DMS 273 (cell line): ENCODE results near the gene RIMBP2.

ENCODE experiments used
- DNase-seq: peaks from one replicate; lab custom pipeline; 2025; ENCODE audit not compliant: unreplicated experiment; lab: John Stamatoyannopoulos, UW

RIMBP2 gene

DNA sequence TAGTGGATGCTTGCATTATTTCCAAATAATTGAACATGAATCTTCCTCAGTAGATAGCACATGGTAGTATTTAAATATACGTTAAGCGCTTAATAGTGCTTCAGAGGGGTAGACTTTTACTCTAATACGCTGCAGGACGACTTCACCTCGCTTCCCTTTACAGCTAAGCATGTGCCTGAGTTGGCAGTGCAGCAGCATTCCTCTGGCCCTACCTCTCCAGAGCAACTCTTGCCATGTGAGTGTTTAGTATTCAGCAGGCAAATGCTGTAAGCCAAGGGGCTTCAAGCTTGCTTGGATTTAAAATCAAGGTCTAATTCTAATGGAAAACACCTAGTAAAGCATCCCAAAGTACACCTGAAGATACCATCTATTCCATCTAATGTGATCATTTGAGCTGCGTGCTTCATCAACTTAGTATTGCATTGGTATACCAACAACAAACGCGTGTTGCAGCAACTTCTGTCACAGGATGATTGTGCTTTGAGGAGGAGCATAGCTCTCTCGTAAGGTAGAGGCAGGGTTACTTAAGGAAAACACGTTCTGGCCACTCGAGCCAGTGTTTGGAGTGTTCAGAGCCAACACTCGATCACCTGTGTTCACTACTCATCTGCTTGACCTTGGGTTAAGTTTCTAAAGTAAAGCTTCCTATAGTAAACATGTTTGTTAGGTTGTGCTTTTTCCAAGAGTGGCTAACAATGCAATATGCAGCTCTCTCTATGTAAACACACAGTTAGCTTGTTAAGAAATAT is 317.8 kb downstream of the RIMBP2 start:
- no peak for DNase-seq

DNA sequence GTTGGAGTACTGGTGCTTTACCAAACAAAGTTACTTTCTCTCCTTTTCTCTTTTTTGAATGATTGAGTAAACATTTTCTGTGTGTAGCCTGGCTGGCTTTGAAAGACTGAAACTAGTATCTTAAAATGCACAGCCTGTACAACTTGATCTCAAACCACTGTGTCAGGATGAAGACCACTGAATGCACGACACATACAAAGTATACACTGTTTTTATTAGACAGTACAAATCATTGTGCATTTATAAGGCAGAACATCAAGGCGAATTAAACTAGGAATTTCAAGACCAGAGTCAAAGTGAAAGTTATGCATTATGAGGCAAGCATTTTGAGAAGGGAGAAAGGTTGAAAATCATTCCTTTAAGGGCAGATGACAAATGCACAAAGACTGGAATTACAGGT is 319.4 kb downstream of the RIMBP2 start:
- DNase-seq = no peak

DNA sequence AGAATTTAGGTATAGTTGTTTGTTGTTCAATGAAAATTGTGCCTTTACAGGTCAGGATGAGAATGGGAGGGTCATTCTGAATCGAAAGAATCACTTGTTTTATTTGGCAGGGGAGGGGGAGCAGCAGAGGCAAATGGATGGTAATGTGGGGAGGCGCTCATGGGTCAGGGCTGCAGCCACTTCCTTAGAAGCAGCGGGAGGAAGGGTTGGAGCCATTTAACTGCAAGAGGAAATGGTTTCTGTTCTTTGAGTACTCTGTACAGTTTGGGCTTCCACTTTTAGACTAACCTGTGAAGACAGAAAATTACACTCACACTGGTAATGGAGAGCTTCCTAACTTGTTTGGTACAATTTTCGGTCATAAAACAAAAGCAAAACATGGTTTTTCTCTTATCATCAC is 321.2 kb downstream of the RIMBP2 start:
- DNase-seq = no peak

DNA sequence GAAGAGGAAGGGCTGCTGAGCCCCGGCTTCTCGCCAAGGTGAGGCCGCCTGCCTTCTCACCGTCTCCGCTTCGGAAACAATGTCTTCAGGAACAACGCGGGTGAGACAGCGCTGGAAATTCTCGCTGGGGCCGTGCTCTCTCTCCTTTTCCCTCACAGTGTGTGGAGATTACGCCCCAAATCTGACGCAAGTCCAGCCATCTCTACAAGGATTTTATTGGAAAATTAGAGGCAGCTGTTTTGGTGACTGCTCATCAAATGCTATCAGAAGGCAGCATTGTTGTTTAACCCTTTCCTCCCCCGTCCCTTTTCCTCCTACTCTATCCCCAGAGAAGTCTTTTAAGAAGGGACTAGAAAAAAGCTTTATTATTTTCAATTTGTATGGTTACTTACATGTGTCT is 324.9 kb downstream of the RIMBP2 start:
- no peak for DNase-seq

DNA sequence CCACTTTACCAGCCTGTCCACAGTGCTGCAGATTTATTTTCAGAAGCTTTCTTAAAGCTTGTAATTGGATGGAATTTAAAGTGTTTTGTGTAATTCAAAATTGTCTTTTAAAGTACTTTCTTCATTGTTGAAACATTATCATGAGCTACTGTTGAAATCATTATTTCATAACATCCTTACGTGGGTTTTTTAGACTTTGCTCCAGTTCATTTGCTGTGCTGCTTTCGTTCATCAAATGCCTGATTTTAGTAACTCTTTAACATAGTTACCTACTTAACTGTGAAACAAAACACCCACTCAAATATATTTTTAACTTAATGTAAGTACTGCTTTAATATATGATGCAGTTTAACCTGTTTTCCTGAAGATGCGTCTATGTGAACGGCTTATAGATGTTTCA is 330.9 kb downstream of the RIMBP2 start:
- DNase-seq = no peak

DNA sequence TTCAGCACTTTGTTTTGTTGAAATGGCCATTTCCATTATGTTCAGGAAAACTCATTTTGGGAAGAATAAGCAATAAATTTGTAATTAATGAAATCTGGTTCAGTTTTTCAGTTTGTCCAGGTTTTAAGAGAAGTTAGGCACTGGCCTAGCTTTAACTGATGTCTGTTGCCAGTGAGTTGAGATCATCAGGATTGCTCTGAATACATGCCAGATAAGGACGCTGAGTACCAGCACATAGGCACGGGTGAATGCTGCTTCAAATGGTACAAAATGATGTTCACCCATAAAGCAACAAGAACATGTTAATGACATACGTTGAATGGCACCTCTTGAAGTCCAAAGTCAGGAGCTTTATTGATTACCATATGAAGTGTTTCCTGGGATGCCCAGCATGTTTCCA is 331.9 kb downstream of the RIMBP2 start:
- no peak for DNase-seq

DNA sequence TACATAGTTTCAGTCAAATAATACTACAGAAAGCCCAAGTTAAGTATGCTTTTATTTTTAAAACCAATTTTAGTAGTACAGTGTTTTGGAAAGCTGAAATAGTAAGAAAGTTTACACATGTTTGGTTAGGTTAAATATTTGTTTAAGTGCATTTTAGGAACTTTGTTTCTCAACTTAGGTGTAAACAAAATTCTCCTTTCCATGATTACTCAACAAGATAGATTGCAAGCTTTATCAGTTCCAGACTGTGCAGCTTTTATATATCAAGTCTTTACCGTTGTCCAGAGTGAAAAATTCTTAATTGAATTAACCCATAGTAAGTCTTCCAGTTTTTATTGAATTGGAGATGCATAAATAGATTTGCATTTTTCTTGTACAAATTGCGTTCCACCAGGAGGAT is 333.3 kb downstream of the RIMBP2 start:
- DNase-seq = no peak

DNA sequence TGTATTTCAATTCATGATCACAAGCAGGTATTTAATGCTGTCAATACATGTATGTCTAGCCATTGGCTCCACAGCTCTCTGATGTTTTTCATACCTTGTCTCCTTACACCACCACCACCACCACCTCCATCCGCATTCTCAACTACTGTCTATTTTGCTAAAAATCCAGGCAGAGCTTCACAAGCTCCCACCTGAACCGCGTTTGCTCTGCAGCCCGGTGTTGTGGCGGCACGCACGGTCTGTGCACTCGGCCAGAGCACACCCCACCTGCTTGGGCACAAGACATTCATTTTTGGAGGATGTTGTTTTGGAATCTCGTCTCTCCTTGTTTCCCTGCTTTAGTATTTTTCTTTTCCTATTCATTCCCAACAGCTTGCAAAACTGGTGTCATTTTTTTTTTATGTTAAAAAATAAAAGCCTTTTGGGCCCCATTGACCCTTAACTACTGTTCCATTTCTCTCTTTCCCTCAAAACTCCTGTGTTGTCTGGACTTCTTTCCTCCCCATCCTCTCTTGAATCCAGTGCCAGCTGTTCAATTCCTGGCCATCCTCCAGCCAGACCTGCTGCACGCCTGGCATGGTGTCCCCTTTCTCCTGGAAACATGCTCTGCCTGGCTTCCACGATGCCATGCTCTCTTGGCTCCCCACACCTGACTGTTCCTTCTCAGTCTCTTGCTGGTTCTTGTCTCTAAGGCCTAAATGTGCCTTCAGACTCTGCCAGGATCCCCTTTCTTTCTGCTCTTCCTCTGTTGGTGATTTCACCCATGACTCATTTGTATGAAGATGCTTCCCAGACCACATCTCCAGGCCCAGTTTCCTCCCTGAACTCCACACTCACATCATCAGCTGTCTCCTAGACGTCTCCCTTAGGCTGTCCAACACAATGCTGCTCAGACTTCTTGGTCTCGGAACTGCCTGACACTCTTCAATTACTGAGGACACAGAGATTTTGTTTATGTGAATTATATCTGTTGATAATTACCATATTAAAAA is 340.5 kb downstream of the RIMBP2 start:
- peak; percentile 58 for DNase-seq

DNA sequence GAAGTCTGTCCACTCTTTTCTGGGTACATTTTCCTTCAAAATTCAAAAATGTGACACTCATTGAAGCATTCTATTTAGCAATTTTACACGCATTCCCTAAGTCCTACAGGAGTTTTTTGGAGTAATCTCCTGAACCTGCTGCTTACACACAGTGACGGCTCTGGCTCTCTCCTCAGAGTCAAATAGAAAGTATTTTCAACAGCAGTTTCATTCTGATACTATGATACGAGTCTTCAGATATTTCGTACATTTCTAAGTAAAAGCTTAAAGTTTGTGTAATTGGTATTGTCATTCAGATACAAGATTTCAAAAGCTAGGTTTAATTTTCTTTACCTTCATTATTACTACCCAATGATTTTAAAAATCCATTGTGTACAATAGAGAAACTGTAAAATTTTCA is 342.0 kb downstream of the RIMBP2 start:
- DNase-seq = no peak

DNA sequence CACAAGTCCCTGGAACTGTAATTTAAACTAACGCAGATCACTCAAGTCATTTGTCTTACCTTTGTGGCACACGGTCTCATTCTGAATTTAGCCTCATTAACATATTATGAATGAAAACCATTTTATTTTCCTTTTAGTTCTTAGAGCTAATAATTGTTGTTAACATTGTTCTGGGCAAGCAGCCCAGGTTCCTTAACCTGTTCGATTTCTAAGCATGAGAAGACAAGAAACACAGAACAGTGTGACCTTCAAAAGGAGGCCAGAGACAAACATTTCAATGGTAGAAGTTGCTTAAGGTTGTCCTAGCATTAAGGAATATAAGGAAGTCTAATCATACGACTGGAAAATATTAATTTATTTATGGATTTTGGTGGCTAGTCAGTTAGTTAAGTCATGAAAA is 343.2 kb downstream of the RIMBP2 start:
- DNase-seq = no peak

DNA sequence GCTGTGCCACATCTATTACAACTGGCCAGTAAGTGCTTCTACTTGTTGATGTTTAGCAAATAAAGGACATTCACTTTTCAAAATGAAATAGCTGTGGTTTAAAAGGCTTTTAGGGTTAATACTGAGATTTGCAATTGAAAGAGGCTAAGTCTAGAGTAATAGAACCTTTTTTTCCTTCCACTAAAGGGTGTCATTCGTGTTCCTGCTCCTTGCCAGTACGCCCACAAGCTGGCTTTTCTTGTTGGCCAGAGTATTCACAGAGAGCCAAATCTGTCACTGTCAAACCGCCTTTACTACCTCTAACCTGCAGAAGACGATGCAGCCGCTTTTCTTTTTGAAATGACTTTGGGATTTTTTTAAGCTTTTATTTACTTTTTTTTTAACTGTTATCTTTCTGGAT is 344.8 kb downstream of the RIMBP2 start:
- DNase-seq = no peak

DNA sequence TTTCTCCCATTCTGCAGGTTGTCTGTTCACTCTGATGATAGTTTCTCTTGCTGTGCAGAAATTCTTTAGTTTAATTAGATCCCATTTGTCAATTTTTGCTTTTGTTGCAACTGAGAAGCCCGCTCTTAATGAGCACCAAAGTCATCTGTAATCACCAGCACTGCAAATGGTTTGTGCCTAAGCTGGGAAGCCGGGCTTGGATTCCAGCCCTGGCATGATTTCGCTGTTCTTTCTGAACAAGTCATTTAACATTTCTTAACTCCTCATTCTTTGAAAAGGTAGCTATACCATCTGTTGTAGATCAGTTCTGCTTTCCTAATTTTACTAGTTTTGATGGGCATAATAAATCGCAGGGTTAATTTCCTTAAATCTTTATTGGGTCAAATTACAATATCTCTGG is 346.3 kb downstream of the RIMBP2 start:
- DNase-seq = no peak

DNA sequence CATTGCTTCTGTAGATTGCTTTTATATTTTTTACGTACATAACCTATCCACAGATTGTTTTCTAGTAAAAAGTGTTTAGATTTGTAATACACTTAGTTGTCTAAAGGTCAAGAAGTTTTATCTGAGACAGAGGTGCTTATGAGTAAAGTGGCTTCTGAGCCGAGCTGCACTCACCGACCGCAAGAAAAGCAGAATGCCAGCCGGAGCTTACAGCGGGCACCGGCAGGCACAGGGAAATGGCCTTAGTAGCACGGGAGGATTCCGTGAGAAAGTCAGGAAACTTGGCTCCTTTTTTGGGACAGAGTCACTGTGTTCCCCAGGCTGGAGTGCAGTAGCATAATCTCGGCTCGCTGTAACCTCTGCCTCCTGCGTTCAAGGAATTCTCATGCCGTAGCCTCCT is 348.6 kb downstream of the RIMBP2 start:
- DNase-seq = no peak

DNA sequence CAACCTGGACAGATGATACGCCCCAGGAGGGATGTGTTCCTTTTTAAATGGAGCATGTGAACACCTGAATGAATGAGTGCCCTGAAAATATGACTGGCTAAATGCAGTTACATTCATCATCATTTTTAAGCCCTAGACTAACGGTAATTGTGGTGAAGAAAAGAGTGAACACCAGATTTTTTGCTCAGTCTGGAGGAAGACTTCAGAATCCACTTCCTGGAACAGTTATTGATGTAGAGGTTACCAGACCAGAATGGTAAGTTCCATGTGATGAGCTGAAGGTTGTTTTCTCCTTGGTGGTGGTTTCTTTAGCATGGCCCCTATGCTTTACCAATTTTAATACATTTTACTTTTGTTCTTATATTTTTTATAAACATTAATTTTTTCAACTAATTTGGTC is 349.1 kb downstream of the RIMBP2 start:
- no peak for DNase-seq

DNA sequence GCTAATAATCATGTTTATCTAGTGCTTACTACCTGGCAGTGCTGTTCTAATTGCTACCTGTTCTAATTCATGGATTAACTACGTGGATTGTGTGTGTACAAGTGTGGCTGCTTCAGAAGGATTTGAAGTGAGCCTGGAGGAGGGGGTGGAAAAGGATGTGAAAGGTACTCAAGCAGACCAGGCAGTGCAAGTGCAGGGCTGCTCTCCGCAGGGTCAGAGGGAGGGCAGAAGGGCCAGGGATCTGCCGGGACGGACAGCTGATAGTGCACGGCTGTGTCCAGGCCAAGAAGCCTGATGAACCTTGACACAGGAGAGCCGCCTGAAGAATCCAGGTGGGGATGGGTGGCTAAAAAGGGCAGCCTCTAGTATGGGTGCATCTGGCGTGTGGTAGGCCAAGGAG is 349.9 kb downstream of the RIMBP2 start:
- no peak for DNase-seq

DNA sequence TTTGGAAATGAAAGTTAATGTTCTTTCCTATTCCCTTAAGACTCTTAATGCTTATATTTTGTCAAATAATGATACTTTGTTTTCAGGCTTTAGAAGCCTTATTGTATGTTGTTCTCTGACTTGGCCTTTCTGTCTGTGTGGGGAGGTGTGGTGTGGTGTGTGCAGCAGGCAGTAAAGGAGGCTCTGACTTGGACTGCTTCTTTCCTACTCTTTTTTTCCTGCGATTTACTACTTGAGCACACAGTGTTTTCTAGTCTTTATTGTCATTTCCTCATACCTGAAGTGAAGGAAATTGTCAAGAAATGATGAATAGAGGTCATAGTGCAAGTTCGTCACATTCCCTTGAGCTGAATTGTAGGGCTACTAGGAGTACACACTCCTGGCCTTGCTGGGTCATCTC is 351.5 kb downstream of the RIMBP2 start:
- no peak for DNase-seq

DNA sequence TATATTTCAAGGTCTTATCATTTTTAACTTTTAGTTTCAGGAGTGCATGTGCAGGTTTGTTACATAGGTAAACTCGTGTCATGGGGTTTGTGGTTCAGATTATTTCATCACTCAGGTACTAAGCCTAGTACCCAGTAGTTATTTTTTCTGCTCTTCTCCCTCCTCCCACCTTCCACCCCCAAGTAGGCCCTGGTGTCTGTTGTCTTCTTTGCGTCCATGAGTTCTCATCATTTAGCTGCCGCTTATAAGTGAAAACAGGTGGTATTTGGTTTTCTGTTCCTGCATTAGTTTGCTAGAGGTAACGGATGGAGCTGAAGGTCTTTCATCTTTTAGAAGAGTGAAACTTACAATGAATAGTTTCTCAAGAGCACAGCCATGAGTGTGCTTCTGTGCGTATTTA is 354.0 kb downstream of the RIMBP2 start:
- no peak for DNase-seq

DNA sequence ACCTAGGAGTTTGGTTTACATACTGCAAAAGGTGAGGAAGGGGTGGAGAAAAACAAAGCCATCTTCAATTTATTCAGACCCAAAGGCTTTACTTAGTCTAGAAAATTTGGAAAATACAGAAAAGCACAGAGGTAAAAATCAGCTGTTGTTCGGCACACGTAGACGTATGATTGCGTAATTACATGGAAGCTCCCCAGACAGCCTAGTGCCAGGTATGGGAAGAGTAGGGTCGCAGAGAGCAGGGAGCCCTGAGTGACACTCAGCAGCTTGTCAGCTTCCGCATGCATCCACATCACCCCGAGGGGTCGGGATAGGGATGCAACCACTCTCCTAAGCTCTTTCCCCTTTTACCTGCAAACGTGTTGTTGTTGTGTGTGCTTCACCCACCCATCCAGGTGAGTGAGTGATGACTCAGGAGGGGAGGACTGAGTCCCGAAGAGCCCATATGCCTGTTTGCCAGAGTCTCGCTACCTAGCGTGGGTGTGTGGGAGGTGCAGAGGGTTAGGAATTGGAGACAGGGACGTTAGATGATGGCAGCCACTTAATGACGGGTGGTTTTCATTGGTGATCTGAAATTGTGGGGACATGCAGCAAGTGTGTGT is 358.3 kb downstream of the RIMBP2 start:
- DNase-seq = no peak

DNA sequence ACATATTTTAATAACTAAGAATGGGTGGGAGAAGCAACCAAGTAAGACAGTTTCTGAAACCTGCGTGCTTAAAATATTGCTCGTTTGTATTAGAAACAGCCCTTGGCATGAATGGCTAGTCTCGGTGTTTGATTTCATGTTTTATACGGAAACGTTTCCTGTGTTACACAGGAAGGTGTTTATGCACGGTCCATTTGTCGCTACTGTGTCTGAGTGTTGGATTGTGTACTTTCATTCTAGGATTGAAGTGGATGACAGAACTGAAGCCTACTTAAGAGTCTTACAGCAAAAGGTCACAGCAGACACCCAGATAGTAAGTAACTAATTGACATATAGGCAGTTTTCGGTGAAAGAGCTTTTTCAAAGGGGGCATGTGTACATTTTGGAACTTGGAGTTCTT is 358.9 kb downstream of the RIMBP2 start:
- no peak for DNase-seq

DNA sequence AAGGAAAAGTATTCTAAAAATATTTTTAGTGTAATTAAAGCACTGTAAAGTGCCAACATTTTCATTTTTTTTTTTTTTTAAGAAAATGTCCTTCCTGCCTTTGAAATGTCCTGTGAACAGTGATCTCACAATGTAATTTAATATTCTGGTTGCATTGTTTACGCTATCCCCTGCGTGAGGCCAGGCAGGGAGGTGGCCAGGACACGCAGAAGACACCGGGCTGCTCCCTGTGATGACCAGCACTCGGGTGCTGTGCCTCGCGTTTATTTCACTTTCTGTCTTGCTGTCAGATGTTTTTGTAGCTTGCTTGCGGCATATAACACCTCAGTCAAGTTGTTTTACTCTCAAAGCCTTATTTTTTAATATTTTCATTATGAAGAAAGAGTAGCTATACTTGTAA is 359.9 kb downstream of the RIMBP2 start:
- DNase-seq = no peak

DNA sequence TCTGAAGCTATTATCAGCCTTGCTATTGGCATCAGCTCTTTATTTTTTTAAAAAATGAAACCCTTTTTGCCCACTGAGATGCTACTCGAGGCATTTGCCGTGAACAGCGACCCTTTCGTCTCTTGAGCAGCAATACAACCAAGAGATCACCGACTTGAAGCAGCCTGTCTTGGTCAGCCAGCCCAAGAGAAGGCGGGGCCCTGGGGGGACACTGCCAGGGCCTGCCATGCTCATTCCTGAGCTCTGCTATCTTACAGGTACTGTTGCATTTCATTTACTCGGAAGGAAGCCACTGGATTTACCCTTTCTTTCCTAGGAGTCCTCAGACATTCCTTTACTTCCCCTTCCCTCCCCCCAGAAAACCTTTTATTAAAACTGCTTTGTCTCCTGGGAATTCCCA is 361.7 kb downstream of the RIMBP2 start:
- DNase-seq = no peak

DNA sequence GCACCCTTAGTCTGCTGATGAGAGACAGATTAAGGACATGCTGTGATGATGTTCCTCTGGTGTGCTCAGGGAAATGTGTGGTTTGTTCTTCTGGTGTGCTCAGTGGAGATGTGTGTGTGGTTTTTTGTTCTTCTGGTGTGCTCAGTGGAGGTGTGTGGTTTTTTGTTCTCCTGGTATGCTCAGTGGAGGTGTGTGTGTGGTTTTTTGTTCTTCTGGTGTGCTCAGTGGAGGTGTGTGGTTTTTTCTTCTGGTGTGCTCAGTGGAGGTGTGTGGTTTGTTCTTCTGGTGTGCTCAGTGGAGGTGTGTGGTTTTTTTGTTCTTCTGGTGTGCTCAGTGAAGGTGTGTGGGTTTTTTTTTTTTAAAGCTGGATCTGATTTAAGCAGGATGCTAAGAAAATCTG is 363.0 kb downstream of the RIMBP2 start:
- DNase-seq = no peak
